SK-N-SH (cell line): ENCODE data around the gene SLC37A1.

Experiments
- CHD2 ChIP-seq: fragments of 150-350 bp; IDR thresholded peaks from 2 replicates; pipeline ENCODE4 v1.6.1; 2018; ENCODE audit warnings: low read length; ENCODE audit not compliant: partially characterized antibody
- EP300 ChIP-seq, 2 experiments: IDR thresholded peaks; 2 replicates each; pipeline versions ENCODE4 v1.4.0 to v1.6.1; 2012; ENCODE audit warnings: borderline replicate concordance in 1 of 2, low read depth in 1 of 2, low read length in 1 of 2
- GATA2 ChIP-seq: sonication (generic); formaldehyde crosslinking; IDR thresholded peaks from 2 replicates; pipeline ENCODE4 v1.5.0; 2020; ENCODE audit warnings: mild to moderate bottlenecking, missing genetic modification reagents
- NRF1 ChIP-seq: IDR thresholded peaks from 2 replicates; pipeline ENCODE4 v1.6.1; 2012; ENCODE audit warnings: low read depth, mild to moderate bottlenecking, low read length
- POLR2AphosphoS5 ChIP-seq: IDR thresholded peaks from 2 replicates; pipeline ENCODE4 v1.6.1; 2012; ENCODE audit warnings: low read depth, low read length
- RFX5 ChIP-seq: IDR thresholded peaks from 2 replicates; pipeline ENCODE4 v1.6.1; 2012; ENCODE audit warnings: mild to moderate bottlenecking, improper control_type of control experiment, low read length
- RXRA ChIP-seq: IDR thresholded peaks from 2 replicates; pipeline ENCODE4 v1.4.0; 2012; ENCODE audit warnings: low read depth, mild to moderate bottlenecking, borderline replicate concordance
- TAF1 ChIP-seq: IDR thresholded peaks from 2 replicates; pipeline ENCODE4 v1.6.1; 2012; ENCODE audit warnings: low read depth, mild to moderate bottlenecking, low read length, moderate library complexity, borderline replicate concordance
- TF ChIP-seq, protein P1 (sequence below): fragments of 200-600 bp; sonication (generic); IDR thresholded peaks from 2 replicates; pipeline ENCODE4 v1.6.1; 2017; ENCODE audit warnings: antibody characterized with exemption, mild to moderate bottlenecking, moderate library complexity

- no peak for TF ChIP-seq CHD2
- TF ChIP-seq, protein P1, sequence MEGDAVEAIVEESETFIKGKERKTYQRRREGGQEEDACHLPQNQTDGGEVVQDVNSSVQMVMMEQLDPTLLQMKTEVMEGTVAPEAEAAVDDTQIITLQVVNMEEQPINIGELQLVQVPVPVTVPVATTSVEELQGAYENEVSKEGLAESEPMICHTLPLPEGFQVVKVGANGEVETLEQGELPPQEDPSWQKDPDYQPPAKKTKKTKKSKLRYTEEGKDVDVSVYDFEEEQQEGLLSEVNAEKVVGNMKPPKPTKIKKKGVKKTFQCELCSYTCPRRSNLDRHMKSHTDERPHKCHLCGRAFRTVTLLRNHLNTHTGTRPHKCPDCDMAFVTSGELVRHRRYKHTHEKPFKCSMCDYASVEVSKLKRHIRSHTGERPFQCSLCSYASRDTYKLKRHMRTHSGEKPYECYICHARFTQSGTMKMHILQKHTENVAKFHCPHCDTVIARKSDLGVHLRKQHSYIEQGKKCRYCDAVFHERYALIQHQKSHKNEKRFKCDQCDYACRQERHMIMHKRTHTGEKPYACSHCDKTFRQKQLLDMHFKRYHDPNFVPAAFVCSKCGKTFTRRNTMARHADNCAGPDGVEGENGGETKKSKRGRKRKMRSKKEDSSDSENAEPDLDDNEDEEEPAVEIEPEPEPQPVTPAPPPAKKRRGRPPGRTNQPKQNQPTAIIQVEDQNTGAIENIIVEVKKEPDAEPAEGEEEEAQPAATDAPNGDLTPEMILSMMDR = no peak
- TF ChIP-seq RFX5 = no peak
- no peak for TF ChIP-seq NRF1
- TF ChIP-seq TAF1 = no peak
- no peak for TF ChIP-seq EP300 (IDR thresholded peaks at IDR 0.05; ENCODE audit: borderline replicate concordance in 1 of 2, low read depth in 1 of 2, low read length in 1 of 2)
- no peak for TF ChIP-seq GATA2
- TF ChIP-seq RXRA = no peak
- TF ChIP-seq POLR2AphosphoS5 = no peak
These were observed 9.6 kb downstream of the SLC37A1 start for GRCh38 chr21:42523211-42523610.
